Astrocyte (in vitro differentiated cells and primary cell): ENCODE data around the gene ITGA1. TPM values are rescaled to one million over a fixed set of nuclear protein-coding genes. Genes with fewer than 3 reads are reported as not detected.

Experiments
- DNase-seq: peaks from one replicate; pipeline ENCODE4 v3.0.0-alpha.2; 2010; ENCODE audit warnings: low read depth
- FAIRE-seq: peaks from 2 replicates; lab custom pipeline; 2011; peaks lifted over from hg19 to GRCh38; lab: Jason Lieb, UNC
- H2AFZ ChIP-seq: 2 replicates; pipeline ENCODE4 v1.6.0; 2012; ENCODE audit warnings: low read depth, low read length, inconsistent platforms
- H3K27ac ChIP-seq: 2 replicates; pipeline ENCODE4 v1.5.1; 2011; ENCODE audit warnings: low read depth, low read length, inconsistent platforms
- H3K27me3 ChIP-seq: 2 replicates; pipeline ENCODE4 v1.6.0; 2011; ENCODE audit warnings: low read length, inconsistent platforms; ENCODE audit not compliant: insufficient read depth
- H3K36me3 ChIP-seq: 2 replicates; pipeline ENCODE4 v1.5.1; 2011; ENCODE audit warnings: low read length, inconsistent platforms; ENCODE audit not compliant: insufficient read depth
- H3K4me1 ChIP-seq: 2 replicates; pipeline ENCODE4 v1.5.1; 2011; ENCODE audit warnings: low read length, inconsistent platforms; ENCODE audit not compliant: insufficient read depth
- H3K4me2 ChIP-seq: 2 replicates; pipeline ENCODE4 v1.6.0; 2012; ENCODE audit warnings: low read length, inconsistent platforms
- H3K4me3 ChIP-seq: 2 replicates; pipeline ENCODE4 v1.5.1; 2011; ENCODE audit warnings: low read depth, mild to moderate bottlenecking, low read length, inconsistent platforms; ENCODE audit not compliant: insufficient read depth
- H3K79me2 ChIP-seq: 2 replicates; pipeline ENCODE4 v1.6.0; 2012; ENCODE audit warnings: mild to moderate bottlenecking, low read length, inconsistent platforms; ENCODE audit not compliant: insufficient read depth
- H3K9ac ChIP-seq: 2 replicates; pipeline ENCODE4 v1.6.0; 2012; ENCODE audit warnings: mild to moderate bottlenecking, low read length, inconsistent platforms
- H3K9me3 ChIP-seq: 2 replicates; pipeline ENCODE4 v1.5.1; 2012; ENCODE audit warnings: low read depth, mild to moderate bottlenecking, low read length, inconsistent platforms; ENCODE audit not compliant: insufficient read depth
- H4K20me1 ChIP-seq: 2 replicates; pipeline ENCODE4 v1.6.0; 2012; ENCODE audit warnings: low read length, inconsistent platforms; ENCODE audit not compliant: insufficient read depth
- H3K27ac Mint-ChIP-seq: one replicate; pipeline ENCODE4 v1.8.0; 2021; ENCODE audit warnings: mild to moderate bottlenecking, mixed read lengths; ENCODE audit not compliant: unreplicated experiment
- H3K27me3 Mint-ChIP-seq: one replicate; pipeline ENCODE4 v1.8.0; 2021; ENCODE audit warnings: low read depth, mixed read lengths; ENCODE audit not compliant: unreplicated experiment
- H3K36me3 Mint-ChIP-seq: one replicate; pipeline ENCODE4 v1.8.0; 2021; ENCODE audit warnings: low read depth, mixed read lengths; ENCODE audit not compliant: unreplicated experiment
- H3K4me1 Mint-ChIP-seq: one replicate; pipeline ENCODE4 v1.8.0; 2021; ENCODE audit warnings: low read depth, mixed read lengths; ENCODE audit not compliant: unreplicated experiment
- H3K4me3 Mint-ChIP-seq: one replicate; pipeline ENCODE4 v1.8.0; 2021; ENCODE audit warnings: mild to moderate bottlenecking, moderate library complexity, mixed read lengths; ENCODE audit not compliant: unreplicated experiment
- H3K9me3 Mint-ChIP-seq: one replicate; pipeline ENCODE4 v1.8.0; 2021; ENCODE audit warnings: mild to moderate bottlenecking, mixed read lengths; ENCODE audit not compliant: unreplicated experiment
- CTCF ChIP-seq: IDR thresholded peaks from 2 replicates; pipeline ENCODE4 v1.5.1; 2011; ENCODE audit warnings: low read depth, mild to moderate bottlenecking, inconsistent platforms, low read length, moderate library complexity; ENCODE audit not compliant: insufficient read depth
- EZH2 ChIP-seq: IDR thresholded peaks from 2 replicates; pipeline ENCODE4 v1.6.1; 2012; ENCODE audit warnings: mild to moderate bottlenecking, low read length, inconsistent platforms; ENCODE audit not compliant: insufficient read depth
- total RNA-seq: library from RNA; stranded (reverse); gene quantifications from 2 replicates; pipeline ENCODE4 v1.2.1, GENCODE V29; 2021

The ITGA1 gene
- total RNA-seq, 1 donor from 2014 or later = 73.7 TPM

- Histone ChIP-seq H3K4me3 (no peak overlapping the region), H3K27me3 (no peaks in the 10 kb centered on the region), H3K27ac (no peak overlapping the region), H3K4me2 (no peak overlapping the region), H3K9me3 (no peaks in the 10 kb centered on the region), H2AFZ (no peak overlapping the region), H3K9ac (no peak overlapping the region), H3K4me1 (no peaks in the 10 kb centered on the region), H4K20me1 (no peaks in the 10 kb centered on the region), H3K79me2 (no peaks in the 10 kb centered on the region), H3K36me3 (no peaks in the 10 kb centered on the region)
- DNase-seq = no peak
- no peak for TF ChIP-seq CTCF
- no peak for TF ChIP-seq EZH2
- Mint-ChIP-seq H3K27ac (no peak overlapping the region), H3K9me3 (no peaks in the 10 kb centered on the region), H3K4me1 (peaks cover 7% of the 10 kb centered on the region), H3K4me3 (no peak overlapping the region), H3K27me3 (no peaks in the 10 kb centered on the region), H3K36me3 (no peaks in the 10 kb centered on the region)
- FAIRE-seq = peak; percentile 50
Measured at GRCh38 chr5:52767766-52768480, 19.8 kb upstream of the ITGA1 start.

- FAIRE-seq (no peak), DNase-seq (no peak)
- Histone ChIP-seq H4K20me1 (no peaks in the 10 kb centered on the region), H3K4me2 (no peak overlapping the region), H3K4me3 (no peak overlapping the region), H3K9me3 (no peaks in the 10 kb centered on the region), H3K4me1 (no peaks in the 10 kb centered on the region), H3K36me3 (no peaks in the 10 kb centered on the region), H2AFZ (no peak overlapping the region), H3K79me2 (no peaks in the 10 kb centered on the region), H3K27ac (no peak overlapping the region), H3K27me3 (no peaks in the 10 kb centered on the region), H3K9ac (no peak overlapping the region)
- no peaks in the 10 kb centered on the region for H3K9me3 Mint-ChIP-seq
- no peak overlapping the region for H3K4me3 Mint-ChIP-seq
- H3K27ac Mint-ChIP-seq = no peak overlapping the region
- TF ChIP-seq CTCF (no peak), EZH2 (no peak)
- H3K27me3 Mint-ChIP-seq = no peaks in the 10 kb centered on the region
- H3K4me1 Mint-ChIP-seq = peaks cover 7% of the 10 kb centered on the region
- H3K36me3 Mint-ChIP-seq = no peaks in the 10 kb centered on the region
Measured at GRCh38 chr5:52769061-52769460, 18.7 kb upstream of the ITGA1 start.

- Histone ChIP-seq H3K4me1 (no peaks in the 10 kb centered on the region), H3K4me3 (no peak overlapping the region), H3K9ac (no peak overlapping the region), H3K27me3 (no peaks in the 10 kb centered on the region), H3K36me3 (no peaks in the 10 kb centered on the region), H3K27ac (no peak overlapping the region), H3K4me2 (no peak overlapping the region), H2AFZ (no peak overlapping the region), H3K79me2 (no peaks in the 10 kb centered on the region), H4K20me1 (no peaks in the 10 kb centered on the region), H3K9me3 (no peaks in the 10 kb centered on the region)
- H3K27ac Mint-ChIP-seq = no peak overlapping the region
- no peaks in the 10 kb centered on the region for H3K36me3 Mint-ChIP-seq
- H3K4me1 Mint-ChIP-seq = peaks cover 7% of the 10 kb centered on the region
- no peaks in the 10 kb centered on the region for H3K9me3 Mint-ChIP-seq
- FAIRE-seq (no peak), DNase-seq (no peak)
- H3K4me3 Mint-ChIP-seq = no peak overlapping the region
- TF ChIP-seq EZH2 (no peak), CTCF (no peak)
- no peaks in the 10 kb centered on the region for H3K27me3 Mint-ChIP-seq
Measured at GRCh38 chr5:52770287-52770939, 17.3 kb upstream of the ITGA1 start.
